Measurements from ENCODE around the gene THRA. TPM values are rescaled to one million over a fixed set of nuclear protein-coding genes. Genes with fewer than 3 reads are reported as not detected.

Gene THRA
- total RNA-seq, 1 donor from 2014 or later = 17.6 TPM

- H3K4me3 Mint-ChIP-seq (ENCODE audit: unreplicated experiment) = no peak overlapping the region
- DNase-seq = no peak
- peaks cover 31% of the 10 kb centered on the region for H3K4me1 Mint-ChIP-seq (ENCODE audit: low read depth, unreplicated experiment)
- H3K9me3 Mint-ChIP-seq (ENCODE audit: unreplicated experiment) = peaks cover 4% of the 10 kb centered on the region
- peaks cover 4% of the 10 kb centered on the region for H3K36me3 Mint-ChIP-seq (ENCODE audit: unreplicated experiment)
- no peak overlapping the region for H3K27ac Mint-ChIP-seq (ENCODE audit: unreplicated experiment)
- TF ChIP-seq CTCF (IDR thresholded peaks at IDR 0.05; ENCODE audit: partially characterized antibody, unreplicated experiment) = no peak
- peaks cover 12% of the 10 kb centered on the region for H3K27me3 Mint-ChIP-seq (ENCODE audit: unreplicated experiment)
These were observed 27.7 kb downstream of the THRA start for GRCh38 chr17:40090237-40091119.

GRCh38 chr17:40091691-40092397, 29.1 kb downstream of the THRA start:
- peaks cover 4% of the 10 kb centered on the region for H3K9me3 Mint-ChIP-seq (ENCODE audit: unreplicated experiment)
- H3K27me3 Mint-ChIP-seq (ENCODE audit: unreplicated experiment) = peaks cover 12% of the 10 kb centered on the region

GRCh38 chr17:40092581-40092980, 29.8 kb downstream of the THRA start:
- no peak for DNase-seq
- peak overlapping the region; percentile 91 for H3K27ac Mint-ChIP-seq (ENCODE audit: unreplicated experiment)
- H3K9me3 Mint-ChIP-seq (ENCODE audit: unreplicated experiment) = peaks cover 2% of the 10 kb centered on the region
- H3K4me3 Mint-ChIP-seq (ENCODE audit: unreplicated experiment) = peak overlapping the region; percentile 59
- no peaks in the 10 kb centered on the region for H3K36me3 Mint-ChIP-seq (ENCODE audit: unreplicated experiment)
- peaks cover 10% of the 10 kb centered on the region for H3K27me3 Mint-ChIP-seq (ENCODE audit: unreplicated experiment)
- TF ChIP-seq CTCF (IDR thresholded peaks at IDR 0.05; ENCODE audit: partially characterized antibody, unreplicated experiment) = no peak
- peaks cover 30% of the 10 kb centered on the region for H3K4me1 Mint-ChIP-seq (ENCODE audit: low read depth, unreplicated experiment)

More at GRCh38 chr17:40091691-40092397, 29.1 kb downstream of the THRA start:
- Mint-ChIP-seq H3K36me3 (ENCODE audit: unreplicated experiment) (peaks cover 4% of the 10 kb centered on the region), H3K27ac (ENCODE audit: unreplicated experiment) (peak overlapping the region; percentile 91), H3K4me3 (ENCODE audit: unreplicated experiment) (no peak overlapping the region), H3K4me1 (ENCODE audit: low read depth, unreplicated experiment) (peaks cover 31% of the 10 kb centered on the region)
- peak; percentile 63 for DNase-seq
- no peak for TF ChIP-seq CTCF (IDR thresholded peaks at IDR 0.05; ENCODE audit: partially characterized antibody, unreplicated experiment)

- Mint-ChIP-seq H3K27ac (ENCODE audit: unreplicated experiment) (peak overlapping the region; percentile 91), H3K36me3 (ENCODE audit: unreplicated experiment) (no peaks in the 10 kb centered on the region), H3K4me3 (ENCODE audit: unreplicated experiment) (no peak overlapping the region), H3K27me3 (ENCODE audit: unreplicated experiment) (peaks cover 10% of the 10 kb centered on the region), H3K4me1 (ENCODE audit: low read depth, unreplicated experiment) (peaks cover 30% of the 10 kb centered on the region), H3K9me3 (ENCODE audit: unreplicated experiment) (peaks cover 2% of the 10 kb centered on the region)
- TF ChIP-seq CTCF (IDR thresholded peaks at IDR 0.05; ENCODE audit: partially characterized antibody, unreplicated experiment) = no peak
- DNase-seq = peak; percentile 44
These were observed 30.3 kb downstream of the THRA start for GRCh38 chr17:40093005-40093579.

Data from glutamatergic neuron (in vitro differentiated cells).